Heart left ventricle (tissue), 16 donors: ENCODE results near the gene CADPS2. TPM values are rescaled to one million over a fixed set of nuclear protein-coding genes. Genes with fewer than 3 reads are reported as not detected.

ENCODE experiments used
- ATAC-seq, 4 donors: fragments of 200-7000 bp; cut with Tn5 transposase; one replicate each; pipeline ENCODE4 v1.9.1; 2020 to 2022; ENCODE audit warnings: moderate library complexity in 4 of 4, mild to moderate bottlenecking in 3 of 4, moderate number of reproducible peaks in 1 of 4
- DNase-seq, 5 donors: peaks; one replicate each; pipeline ENCODE4 v3.0.0-alpha.2; 2020
- H3K27ac ChIP-seq, 12 donors: fragments of 200-600 bp; sonication (generic) in 4 of 12; one replicate each; pipeline versions ENCODE4 v1.5.0 to v1.8.0; 2016 to 2022; ENCODE audit warnings: mild to moderate bottlenecking in 2 of 12
- H3K27me3 ChIP-seq, 9 donors: fragments of 200-600 bp; sonication (generic) in 2 of 9; one replicate each; pipeline versions ENCODE4 v1.5.1 to v1.8.0; 2016 to 2022; ENCODE audit warnings: mild to moderate bottlenecking in 3 of 9
- H3K36me3 ChIP-seq, 9 donors: fragments of 200-600 bp; sonication (generic) in 2 of 9; one replicate each; pipeline versions ENCODE4 v1.5.0 to v1.8.0; 2018 to 2022; ENCODE audit warnings: mild to moderate bottlenecking in 2 of 9
- H3K4me1 ChIP-seq, 12 donors: fragments of 200-600 bp; sonication (generic) in 4 of 12; one replicate each; pipeline versions ENCODE4 v1.5.0 to v1.8.0; 2016 to 2022; ENCODE audit warnings: mild to moderate bottlenecking in 3 of 12
- H3K4me3 ChIP-seq, 12 donors: fragments of 200-600 bp; sonication (generic) in 4 of 12; one replicate each; pipeline versions ENCODE4 v1.5.0 to v1.8.0; 2017 to 2022; ENCODE audit warnings: mild to moderate bottlenecking in 9 of 12, moderate library complexity in 4 of 12
- H3K9me3 ChIP-seq, 12 donors: fragments of 200-600 bp; sonication (generic) in 4 of 12; one replicate each; pipeline versions ENCODE4 v1.5.0 to v1.8.0; 2016 to 2022; ENCODE audit warnings: mild to moderate bottlenecking in 1 of 12
- POLR2A ChIP-seq, 2 donors: fragments of 450-650 bp; IDR thresholded peaks; one replicate each; pipeline ENCODE4 v1.6.1; 2017; ENCODE audit warnings: antibody characterized with exemption in 2 of 2, mild to moderate bottlenecking in 2 of 2, moderate library complexity in 2 of 2
- WGBS, 4 donors: extraction: QIAGEN DNeasy Blood & Tissue Kit in 2 of 4; methylation state at CpG; one replicate each; pipeline versions ENCODE4 v1.1.5 to v1.1.7; 2013 to 2018; 5-methylcytosine and 5-hydroxymethylcytosine counted together
- intact Hi-C, 10 donors: fragments of 100-400 bp; cut with DNase I; formaldehyde crosslinking; loops; one replicate each; pipeline versions ENCODE4 v1.11.1 to v1.14.2; 2022
- polyA plus RNA-seq, 2 donors: library from polyadenylated mRNA; stranded (reverse); fragments of 200-250 nt; gene quantifications; one replicate each; pipeline ENCODE4 v1.2.3, GENCODE V29; 2013
- total RNA-seq, 9 donors: library from RNA; depleted of rRNA in 2 of 9; stranded (reverse); fragments of >200 nt in 2 of 9; fragmentation: NEBNext Ultra II Directional in 3 of 9; extraction: Animal tissue kit (Norgen Biotek cat#: 25700) in 3 of 9; gene quantifications; one replicate each; pipeline versions ENCODE4 v1.1.0 to v1.2.4, GENCODE V29; 2016 to 2023
- TF ChIP-seq, protein P1 (sequence below), 12 donors: fragments of 200-600 bp; sonication (generic) in 4 of 12; IDR thresholded peaks; one replicate each; pipeline versions ENCODE4 v1.5.0 to v1.8.0; 2018 to 2022; ENCODE audit warnings: antibody characterized with exemption in 12 of 12, mild to moderate bottlenecking in 5 of 12
- donor health status: ischemic (EF 13 %, LVEDD 7.1; RV severe dilation, severe dysfunction).
- donor health status: healthy with polysubstance abuse.
- donor health status: DM: no; HTN: yes; CAD: no.
- donor health status: DM: no; HTN: no; CAD: no.
- donor health status: ischemic (EF 25% LVEDD 6.9; RV normal size, moderate dysfunction).
- donor health status: ischemic (EF 25% LVEDD 5.7; RV mildly dilated, moderate dysfunction).
- donor health status: healthy.
- donor health status: DM: yes; HTN: yes; CAD: no.
- donor health status: ischemic (EF 35%, LVEDD 5.7; RV mildly dilated, moderate dysfunction).
- donor health status: nonischemic (EF 11% LVEDD 7.7; RV severe dilation, severe dysfunction).
- donor health status: DM: yes; HTN: yes; CAD: no.
- donor health status: PGD.
- donor health status: ischemic (EF 29% LVEDD 5.4; RV normal size, mild dysfunction).
- donor health status: nonischemic (EF 23%, LVEDD 6.1; RV moderate dilation, normal function).

Gene CADPS2
- total and polyA plus RNA-seq, 11 donors, result 6.5 to 29.0 (median 10.3) TPM

DNA sequence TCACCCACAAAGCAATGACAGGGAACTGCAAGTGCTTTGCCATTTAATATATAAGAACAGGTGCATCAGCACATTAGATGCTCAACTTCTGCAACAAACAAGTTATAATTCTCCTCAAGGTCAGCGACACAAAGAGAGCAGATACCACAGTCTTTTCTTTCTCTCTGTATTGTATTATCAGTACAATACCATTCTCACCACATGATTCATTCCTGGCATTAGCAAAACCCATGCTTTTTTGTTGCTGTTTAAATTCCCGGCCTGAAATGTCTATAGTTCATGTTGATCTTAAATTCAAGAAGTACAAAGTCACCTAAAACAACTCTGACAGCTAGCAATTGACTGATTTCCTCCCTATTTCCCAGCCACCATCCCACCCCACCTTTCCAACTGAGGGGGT, 469.9 kb downstream of the CADPS2 start:
- WGBS, 4 donors, result 77 to 91% (median 85%) methylated on average over 2 of the region's 2 CpGs
- DNase-seq, result no peak
- intact Hi-C loops, result no loop called here
- Histone ChIP-seq H3K4me3 (no peak overlapping the region), H3K4me1 (no peaks in the 10 kb centered on the region), H3K27ac (no peak overlapping the region), H3K9me3 (no peaks in the 10 kb centered on the region), H3K27me3 (no peaks in the 10 kb centered on the region), H3K36me3 (peaks cover 0 to 11% (median 0%) of the 10 kb centered on the region in 9 donors)
- TF ChIP-seq, protein P1, sequence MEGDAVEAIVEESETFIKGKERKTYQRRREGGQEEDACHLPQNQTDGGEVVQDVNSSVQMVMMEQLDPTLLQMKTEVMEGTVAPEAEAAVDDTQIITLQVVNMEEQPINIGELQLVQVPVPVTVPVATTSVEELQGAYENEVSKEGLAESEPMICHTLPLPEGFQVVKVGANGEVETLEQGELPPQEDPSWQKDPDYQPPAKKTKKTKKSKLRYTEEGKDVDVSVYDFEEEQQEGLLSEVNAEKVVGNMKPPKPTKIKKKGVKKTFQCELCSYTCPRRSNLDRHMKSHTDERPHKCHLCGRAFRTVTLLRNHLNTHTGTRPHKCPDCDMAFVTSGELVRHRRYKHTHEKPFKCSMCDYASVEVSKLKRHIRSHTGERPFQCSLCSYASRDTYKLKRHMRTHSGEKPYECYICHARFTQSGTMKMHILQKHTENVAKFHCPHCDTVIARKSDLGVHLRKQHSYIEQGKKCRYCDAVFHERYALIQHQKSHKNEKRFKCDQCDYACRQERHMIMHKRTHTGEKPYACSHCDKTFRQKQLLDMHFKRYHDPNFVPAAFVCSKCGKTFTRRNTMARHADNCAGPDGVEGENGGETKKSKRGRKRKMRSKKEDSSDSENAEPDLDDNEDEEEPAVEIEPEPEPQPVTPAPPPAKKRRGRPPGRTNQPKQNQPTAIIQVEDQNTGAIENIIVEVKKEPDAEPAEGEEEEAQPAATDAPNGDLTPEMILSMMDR (IDR thresholded peaks at IDR 0.05), result no peak
- TF ChIP-seq POLR2A (IDR thresholded peaks at IDR 0.05), result no peak
- ATAC-seq, result no peak

DNA sequence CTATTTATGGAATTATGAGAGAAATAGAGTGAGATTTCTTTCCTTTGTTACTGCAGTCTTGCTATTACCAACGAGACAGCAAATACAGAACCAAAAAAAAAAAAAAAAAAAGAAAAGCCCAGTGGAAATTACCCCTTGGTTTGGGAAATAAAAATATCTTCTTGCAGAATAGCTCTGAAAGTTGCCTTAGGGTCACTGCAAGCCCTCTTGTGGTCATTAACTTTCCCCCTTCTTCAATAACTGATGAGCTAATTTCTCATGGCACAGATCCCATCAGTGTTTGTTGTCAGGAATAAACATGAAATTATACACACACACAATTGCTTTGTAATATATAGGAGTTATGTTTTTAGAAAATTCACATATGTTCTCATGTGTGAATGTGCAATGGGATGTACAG, 470.8 kb downstream of the CADPS2 start:
- WGBS, 4 donors, result 67 to 76% (median 72%) methylated on average over 1 of the region's 1 CpG
- H3K9me3 ChIP-seq, result no peaks in the 10 kb centered on the region
- intact Hi-C loops, result no loop called here
- no peak for DNase-seq
- TF ChIP-seq, protein P1 (IDR thresholded peaks at IDR 0.05), result no peak
- TF ChIP-seq POLR2A (IDR thresholded peaks at IDR 0.05), result no peak
- H3K27me3 ChIP-seq, result no peaks in the 10 kb centered on the region
- H3K27ac ChIP-seq, result no peak overlapping the region
- peaks cover 0 to 11% (median 0%) of the 10 kb centered on the region in 9 donors for H3K36me3 ChIP-seq
- ATAC-seq, result no peak
- H3K4me1 ChIP-seq, result no peaks in the 10 kb centered on the region
- H3K4me3 ChIP-seq, result no peak overlapping the region

DNA sequence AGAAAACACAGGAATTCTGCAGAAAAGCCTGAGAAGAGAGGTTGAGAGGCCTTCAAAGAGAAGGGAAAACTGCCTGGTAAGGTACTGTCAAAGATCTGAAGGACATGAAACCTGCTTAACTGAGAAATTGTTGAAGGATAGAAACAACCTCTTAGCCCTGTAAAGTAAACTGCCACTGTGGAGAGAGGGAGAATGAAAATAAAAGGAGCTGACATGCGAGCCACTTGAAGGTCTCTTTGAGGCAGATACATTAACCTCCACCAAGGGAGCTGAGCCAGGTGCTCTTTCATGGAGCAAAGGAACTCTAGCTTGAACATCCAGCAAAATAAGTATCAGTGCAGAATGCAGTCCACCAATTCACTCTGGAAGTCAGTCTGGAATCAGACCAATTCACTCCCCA, 472.9 kb downstream of the CADPS2 start:
- no peak for DNase-seq
- H3K9me3 ChIP-seq, result no peaks in the 10 kb centered on the region
- H3K27me3 ChIP-seq, result no peaks in the 10 kb centered on the region
- ATAC-seq, result no peak
- intact Hi-C loops, result no loop called here
- no peak overlapping the region for H3K27ac ChIP-seq
- H3K4me3 ChIP-seq, result no peak overlapping the region
- no peak for TF ChIP-seq POLR2A (IDR thresholded peaks at IDR 0.05)
- TF ChIP-seq, protein P1 (IDR thresholded peaks at IDR 0.05), result no peak
- WGBS, 4 donors, result 80 to 88% (median 85%) methylated on average over 1 of the region's 1 CpG
- peaks cover 0 to 19% (median 0%) of the 10 kb centered on the region in 9 donors for H3K36me3 ChIP-seq
- H3K4me1 ChIP-seq, result no peaks in the 10 kb centered on the region

DNA sequence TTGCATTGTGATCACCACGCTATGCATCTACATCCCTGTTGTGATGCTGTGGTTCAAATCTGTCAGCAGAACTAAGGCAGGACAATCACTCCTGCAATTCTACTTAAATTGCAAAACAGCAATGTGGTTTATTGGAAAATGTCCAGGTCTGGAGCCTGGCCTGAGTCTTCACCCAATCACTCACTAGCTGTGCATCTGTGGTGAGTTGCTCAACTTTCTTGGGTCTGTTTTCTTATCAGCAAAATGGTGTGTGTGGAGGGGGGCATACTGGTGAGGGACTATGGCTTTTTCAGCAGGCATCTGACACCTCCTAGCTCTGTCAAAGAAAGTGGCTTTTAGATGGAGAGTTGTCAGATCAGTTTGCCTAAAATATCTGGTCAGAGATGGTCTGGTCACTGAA, 473.4 kb downstream of the CADPS2 start:
- H3K9me3 ChIP-seq, result no peaks in the 10 kb centered on the region
- no peaks in the 10 kb centered on the region for H3K27me3 ChIP-seq
- ATAC-seq (peak in 2 of 4 donors; percentile 69 to 70), DNase-seq (peak in 1 of 5 donors; percentile 25)
- no peaks in the 10 kb centered on the region for H3K4me1 ChIP-seq
- H3K36me3 ChIP-seq, result peaks cover 0 to 19% (median 0%) of the 10 kb centered on the region in 9 donors
- no peak overlapping the region for H3K4me3 ChIP-seq
- no peak overlapping the region for H3K27ac ChIP-seq
- no peak for TF ChIP-seq POLR2A (IDR thresholded peaks at IDR 0.05)
- TF ChIP-seq, protein P1 (IDR thresholded peaks at IDR 0.05), result no peak
- intact Hi-C loops, result no loop called here
- 55 to 70% (median 66%) methylated on average over 1 of the region's 1 CpG for WGBS, 4 donors
